Ascending aorta (tissue), 2 donors: ENCODE results near the gene PFKP. TPM values are rescaled to one million over a fixed set of nuclear protein-coding genes. Genes with fewer than 3 reads are reported as not detected.

Experiments
- DNase-seq, 2 donors: peaks; one replicate each; pipeline ENCODE4 v3.0.0-alpha.2; 2019; ENCODE audit warnings: low spot score in 2 of 2
- H3K27ac ChIP-seq, 2 donors: fragments of 200-600 bp; sonication (generic); one replicate each; pipeline ENCODE4 v1.5.1; 2016 to 2017; ENCODE audit warnings: mild to moderate bottlenecking in 1 of 2
- H3K27me3 ChIP-seq: fragments of 200-600 bp; sonication (generic); one replicate; pipeline ENCODE4 v1.5.1; 2017
- H3K36me3 ChIP-seq, 2 donors: fragments of 200-600 bp; sonication (generic); one replicate each; pipeline ENCODE4 v1.5.1; 2016
- H3K4me1 ChIP-seq, 2 donors: fragments of 200-600 bp; sonication (generic); one replicate each; pipeline ENCODE4 v1.5.1; 2016 to 2017; ENCODE audit warnings: mild to moderate bottlenecking in 1 of 2
- H3K4me3 ChIP-seq, 2 donors: fragments of 200-600 bp; sonication (generic); one replicate each; pipeline ENCODE4 v1.5.1; 2016 to 2017; ENCODE audit warnings: mild to moderate bottlenecking in 1 of 2
- H3K9me3 ChIP-seq, 2 donors: fragments of 200-600 bp; sonication (generic); one replicate each; pipeline ENCODE4 v1.5.1; 2016
- intact Hi-C: fragments of 100-400 bp; cut with DNase I; formaldehyde crosslinking; loops from one replicate; pipeline ENCODE4 v1.15.1; 2023
- total RNA-seq: library from RNA; depleted of rRNA; stranded (reverse); fragments of >200 nt; gene quantifications from one replicate; pipeline ENCODE4 v1.1.0, GENCODE V29; 2016
- TF ChIP-seq, protein P1 (sequence below), 3 experiments: fragments of 200-600 bp in 2 of 3; fragments of 450-650 bp in 1 of 3; sonication (generic) in 2 of 3; IDR thresholded peaks; one replicate each; pipeline ENCODE4 v1.5.1; 2016 to 2019; ENCODE audit warnings: antibody characterized with exemption in 3 of 3, mild to moderate bottlenecking in 1 of 3, moderate library complexity in 1 of 3

Gene PFKP
- total RNA-seq, 1 donor from 2014 or later, result 197 TPM

DNA sequence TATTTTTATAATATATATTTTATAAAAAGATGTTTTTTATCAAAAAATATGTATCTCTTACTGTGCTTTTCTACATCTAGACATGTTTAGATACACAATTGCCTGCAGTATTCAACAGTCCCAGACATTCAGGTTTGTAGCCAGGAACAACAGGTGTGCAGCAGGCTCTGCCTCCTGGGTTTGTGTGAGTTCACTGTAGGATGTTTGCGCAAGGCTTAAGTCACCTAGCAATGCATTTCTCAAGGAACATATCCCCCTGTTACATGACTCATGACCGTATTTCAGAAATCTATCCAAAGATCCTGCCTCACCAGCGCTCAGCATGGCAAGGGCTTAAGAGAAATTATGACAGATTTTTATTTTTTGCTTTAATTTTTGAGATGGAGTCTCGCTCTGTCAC is 63.8 kb downstream of the PFKP start:
- Histone ChIP-seq H3K36me3 (peaks cover 33 to 70% of the 10 kb centered on the region in 2 donors), H3K4me1 (peaks cover 7 to 17% of the 10 kb centered on the region in 2 donors), H3K27me3 (no peaks in the 10 kb centered on the region), H3K9me3 (no peaks in the 10 kb centered on the region), H3K4me3 (no peak overlapping the region), H3K27ac (no peak overlapping the region)
- DNase-seq, result no peak
- intact Hi-C loops, result no loop called here
- TF ChIP-seq, protein P1, sequence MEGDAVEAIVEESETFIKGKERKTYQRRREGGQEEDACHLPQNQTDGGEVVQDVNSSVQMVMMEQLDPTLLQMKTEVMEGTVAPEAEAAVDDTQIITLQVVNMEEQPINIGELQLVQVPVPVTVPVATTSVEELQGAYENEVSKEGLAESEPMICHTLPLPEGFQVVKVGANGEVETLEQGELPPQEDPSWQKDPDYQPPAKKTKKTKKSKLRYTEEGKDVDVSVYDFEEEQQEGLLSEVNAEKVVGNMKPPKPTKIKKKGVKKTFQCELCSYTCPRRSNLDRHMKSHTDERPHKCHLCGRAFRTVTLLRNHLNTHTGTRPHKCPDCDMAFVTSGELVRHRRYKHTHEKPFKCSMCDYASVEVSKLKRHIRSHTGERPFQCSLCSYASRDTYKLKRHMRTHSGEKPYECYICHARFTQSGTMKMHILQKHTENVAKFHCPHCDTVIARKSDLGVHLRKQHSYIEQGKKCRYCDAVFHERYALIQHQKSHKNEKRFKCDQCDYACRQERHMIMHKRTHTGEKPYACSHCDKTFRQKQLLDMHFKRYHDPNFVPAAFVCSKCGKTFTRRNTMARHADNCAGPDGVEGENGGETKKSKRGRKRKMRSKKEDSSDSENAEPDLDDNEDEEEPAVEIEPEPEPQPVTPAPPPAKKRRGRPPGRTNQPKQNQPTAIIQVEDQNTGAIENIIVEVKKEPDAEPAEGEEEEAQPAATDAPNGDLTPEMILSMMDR (IDR thresholded peaks at IDR 0.05), result no peak

DNA sequence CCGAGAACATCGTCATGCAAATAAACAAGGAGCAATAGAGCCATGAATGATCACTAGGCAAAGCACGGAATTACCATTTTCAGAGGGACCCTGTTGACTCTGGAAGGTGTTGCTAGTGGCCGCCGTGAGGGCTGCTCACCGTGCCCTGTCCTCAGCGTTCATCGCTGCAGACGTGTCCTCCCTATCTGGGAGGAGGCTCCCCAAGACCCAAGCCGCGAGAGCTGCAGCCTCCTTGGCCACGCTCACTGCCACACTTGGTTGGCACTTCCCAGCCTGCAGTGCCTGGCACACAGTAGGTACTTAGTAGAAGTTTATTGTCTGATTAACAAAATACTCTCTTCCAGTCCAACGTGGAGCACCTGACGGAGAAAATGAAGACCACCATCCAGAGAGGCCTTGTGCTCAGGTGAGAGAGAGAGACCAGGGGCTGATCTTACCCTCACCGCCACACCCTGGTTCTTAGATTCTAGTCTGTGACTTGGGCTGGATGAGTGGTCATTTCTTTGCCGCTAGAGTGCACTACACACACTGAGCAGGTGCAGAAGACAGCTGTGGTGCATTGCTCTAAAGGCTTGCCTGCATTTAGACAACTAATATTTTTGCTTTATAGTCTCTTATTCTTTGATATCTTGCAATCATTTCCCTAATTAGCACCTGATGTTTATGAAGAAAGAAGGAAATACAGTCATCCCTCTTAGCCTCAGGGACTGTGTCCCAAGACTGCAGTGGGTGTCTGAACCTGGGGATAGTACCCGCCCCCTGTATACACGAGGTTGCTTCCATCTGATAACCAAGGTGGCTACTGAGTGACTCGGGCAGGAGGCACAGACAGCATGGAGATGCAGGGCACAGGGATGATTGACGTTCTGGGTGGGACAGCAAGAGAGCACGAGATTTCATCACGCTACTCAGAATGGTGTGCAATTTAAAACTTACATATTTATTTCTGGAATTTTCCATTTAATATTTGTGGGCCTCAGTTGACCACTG is 65.0 kb downstream of the PFKP start:
- H3K27me3 ChIP-seq, result no peaks in the 10 kb centered on the region
- TF ChIP-seq, protein P1 (IDR thresholded peaks at IDR 0.05), result no peak
- H3K9me3 ChIP-seq, result no peaks in the 10 kb centered on the region
- H3K4me3 ChIP-seq, result no peak overlapping the region
- peaks cover 0 to 15% of the 10 kb centered on the region in 2 donors for H3K4me1 ChIP-seq
- peaks cover 33 to 79% of the 10 kb centered on the region in 2 donors for H3K36me3 ChIP-seq
- intact Hi-C loops, result no loop called here
- H3K27ac ChIP-seq, result no peak overlapping the region
- DNase-seq, result no peak

DNA sequence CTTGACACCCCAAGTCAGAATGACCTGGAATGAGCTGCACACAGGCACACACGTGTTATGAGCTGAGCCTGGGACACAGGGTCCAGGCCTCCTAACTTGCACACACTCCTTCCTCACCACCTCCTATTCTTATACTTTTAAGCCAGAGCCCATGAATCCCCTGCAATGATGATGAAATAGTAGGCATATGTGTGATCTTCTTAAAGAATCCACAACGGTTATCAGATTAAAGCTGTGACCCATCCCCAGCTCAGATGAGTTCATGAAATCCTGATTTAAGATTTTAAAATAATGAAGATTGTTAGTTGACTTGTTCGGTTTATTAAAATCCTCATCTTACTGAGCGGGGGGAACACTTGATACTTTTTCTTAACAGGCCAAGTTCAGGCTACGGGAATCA is 66.6 kb downstream of the PFKP start:
- TF ChIP-seq, protein P1 (IDR thresholded peaks at IDR 0.05), result no peak

GRCh38 chr10:3135006-3135405 is 67.7 kb downstream of the PFKP start:
- DNase-seq, result no peak
- Histone ChIP-seq H3K4me3 (no peak overlapping the region), H3K27ac (no peak overlapping the region)

More for the DNA sequence above, 66.6 kb downstream of the PFKP start:
- DNase-seq, result no peak
- H3K4me1 ChIP-seq, result peaks cover 0 to 19% of the 10 kb centered on the region in 2 donors
- H3K36me3 ChIP-seq, result peaks cover 45 to 92% of the 10 kb centered on the region in 2 donors
- no peaks in the 10 kb centered on the region for H3K27me3 ChIP-seq
- intact Hi-C loops, result no loop called here
- H3K27ac ChIP-seq, result no peak overlapping the region
- no peak overlapping the region for H3K4me3 ChIP-seq
- no peaks in the 10 kb centered on the region for H3K9me3 ChIP-seq

GRCh38 chr10:3136336-3136735 is 69.0 kb downstream of the PFKP start:
- no peaks in the 10 kb centered on the region for H3K27me3 ChIP-seq
- TF ChIP-seq, protein P1 (IDR thresholded peaks at IDR 0.05), result no peak
- no peaks in the 10 kb centered on the region for H3K9me3 ChIP-seq
- peak overlapping the region; percentile 59 to 82 for H3K27ac ChIP-seq
- intact Hi-C loops, result no loop called here
- no peak for DNase-seq
- peaks cover 0 to 30% of the 10 kb centered on the region in 2 donors for H3K4me1 ChIP-seq
- H3K36me3 ChIP-seq, result peaks cover 50 to 95% of the 10 kb centered on the region in 2 donors
- H3K4me3 ChIP-seq, result no peak overlapping the region

More at GRCh38 chr10:3135006-3135405, 67.7 kb downstream of the PFKP start:
- TF ChIP-seq, protein P1 (IDR thresholded peaks at IDR 0.05), result no peak
- Histone ChIP-seq H3K9me3 (no peaks in the 10 kb centered on the region), H3K27me3 (no peaks in the 10 kb centered on the region), H3K4me1 (peaks cover 0 to 20% of the 10 kb centered on the region in 2 donors), H3K36me3 (peaks cover 50 to 96% of the 10 kb centered on the region in 2 donors)
- intact Hi-C loops, result no loop called here
